Right lobe of liver (tissue), 6 donors: ENCODE measurements around the gene MRPS34. TPM values are rescaled to one million over a fixed set of nuclear protein-coding genes. Genes with fewer than 3 reads are reported as not detected.

ENCODE experiments used
- ATAC-seq, 4 donors: fragments of 200-7000 bp; cut with Tn5 transposase; one replicate each; pipeline ENCODE4 v1.9.1; 2020; ENCODE audit warnings: mild to moderate bottlenecking in 4 of 4, moderate library complexity in 4 of 4
- DNase-seq, 3 donors: peaks; one replicate each; pipeline ENCODE4 v3.0.0-alpha.2; 2020
- H3K27ac ChIP-seq, 3 donors: fragments of 200-600 bp; one replicate each; pipeline ENCODE4 v1.8.0; 2022
- H3K27me3 ChIP-seq, 2 donors: fragments of 200-600 bp; one replicate each; pipeline ENCODE4 v1.8.0; 2022
- H3K36me3 ChIP-seq, 4 donors: fragments of 200-600 bp; sonication (generic) in 1 of 4; one replicate each; pipeline versions ENCODE4 v1.5.1 to v1.8.0; 2017 to 2022; ENCODE audit warnings: control low read depth in 1 of 4
- H3K4me1 ChIP-seq, 4 donors: fragments of 200-600 bp; sonication (generic) in 1 of 4; one replicate each; pipeline versions ENCODE4 v1.5.1 to v1.8.0; 2017 to 2022; ENCODE audit warnings: control low read depth in 1 of 4
- H3K4me3 ChIP-seq, 3 donors: fragments of 200-600 bp; one replicate each; pipeline ENCODE4 v1.8.0; 2022
- H3K9me3 ChIP-seq, 4 donors: fragments of 200-600 bp; sonication (generic) in 1 of 4; one replicate each; pipeline versions ENCODE4 v1.5.1 to v1.8.0; 2017 to 2022; ENCODE audit warnings: control low read depth in 1 of 4
- POLR2A ChIP-seq: fragments of 450-650 bp; IDR thresholded peaks from one replicate; pipeline ENCODE4 v1.6.1; 2017; ENCODE audit warnings: antibody characterized with exemption, mild to moderate bottlenecking
- WGBS: methylation state at CpG from one replicate; pipeline ENCODE4 v1.1.6; 2018; ENCODE audit warnings: low coverage, low lambda C conversion rate; ENCODE audit not compliant: insufficient coverage; ENCODE audit errors: missing lambda C conversion rate; 5-methylcytosine and 5-hydroxymethylcytosine counted together
- intact Hi-C, 2 donors: fragments of 100-400 bp; cut with DNase I; formaldehyde crosslinking; loops; one replicate each; pipeline versions ENCODE4 v1.11.2 to v1.14.1; 2022
- total RNA-seq, 6 experiments: library from RNA; depleted of rRNA in 2 of 6; stranded (reverse); fragments of >200 nt in 2 of 6; fragmentation: NEBNext Ultra II Directional in 3 of 6; extraction: Animal tissue kit (Norgen Biotek cat#: 25700) in 3 of 6; gene quantifications; one replicate each; pipeline versions ENCODE4 v1.1.0 to v1.2.4, GENCODE V29; 2016 to 2023
- TF ChIP-seq, protein P1 (sequence below), 4 donors: fragments of 200-600 bp in 3 of 4; fragments of 450-650 bp in 1 of 4; IDR thresholded peaks; one replicate each; pipeline versions ENCODE4 v1.5.1 to v1.8.0; 2016 to 2022; ENCODE audit warnings: antibody characterized with exemption in 4 of 4, mild to moderate bottlenecking in 2 of 4
- donor health status: DM: no; HTN: yes; CAD: no.
- donor health status: DM: no; HTN: no; CAD: no.
- donor health status: DM: no; HTN: no; CAD: no.
- donor health status: DM: no; HTN: yes; CAD: no.
- donor health status: DM: no; HTN: yes; CAD: no.

The MRPS34 gene
- total RNA-seq, 6 experiments from 2014 or later, result 42.5 to 90.5 (median 52.9) TPM

GRCh38 chr16:1769402-1770300 lies 3.3 kb downstream of the MRPS34 start:
- DNase-seq, result no peak
- intact Hi-C loops, result no loop called here
- 50% methylated on average over 2 of the region's 27 CpGs for WGBS

GRCh38 chr16:1768767-1769401 lies 4.0 kb downstream of the MRPS34 start:
- Histone ChIP-seq H3K27me3 (no peaks in the 10 kb centered on the region), H3K27ac (no peak overlapping the region), H3K9me3 (no peaks in the 10 kb centered on the region), H3K4me3 (no peak overlapping the region), H3K4me1 (peaks cover 0 to 11% (median 2%) of the 10 kb centered on the region in 4 donors), H3K36me3 (peaks cover 0 to 32% (median 2%) of the 10 kb centered on the region in 4 donors)
- DNase-seq, result no peak
- TF ChIP-seq POLR2A, result no peak
- TF ChIP-seq, protein P1, sequence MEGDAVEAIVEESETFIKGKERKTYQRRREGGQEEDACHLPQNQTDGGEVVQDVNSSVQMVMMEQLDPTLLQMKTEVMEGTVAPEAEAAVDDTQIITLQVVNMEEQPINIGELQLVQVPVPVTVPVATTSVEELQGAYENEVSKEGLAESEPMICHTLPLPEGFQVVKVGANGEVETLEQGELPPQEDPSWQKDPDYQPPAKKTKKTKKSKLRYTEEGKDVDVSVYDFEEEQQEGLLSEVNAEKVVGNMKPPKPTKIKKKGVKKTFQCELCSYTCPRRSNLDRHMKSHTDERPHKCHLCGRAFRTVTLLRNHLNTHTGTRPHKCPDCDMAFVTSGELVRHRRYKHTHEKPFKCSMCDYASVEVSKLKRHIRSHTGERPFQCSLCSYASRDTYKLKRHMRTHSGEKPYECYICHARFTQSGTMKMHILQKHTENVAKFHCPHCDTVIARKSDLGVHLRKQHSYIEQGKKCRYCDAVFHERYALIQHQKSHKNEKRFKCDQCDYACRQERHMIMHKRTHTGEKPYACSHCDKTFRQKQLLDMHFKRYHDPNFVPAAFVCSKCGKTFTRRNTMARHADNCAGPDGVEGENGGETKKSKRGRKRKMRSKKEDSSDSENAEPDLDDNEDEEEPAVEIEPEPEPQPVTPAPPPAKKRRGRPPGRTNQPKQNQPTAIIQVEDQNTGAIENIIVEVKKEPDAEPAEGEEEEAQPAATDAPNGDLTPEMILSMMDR (IDR thresholded peaks at IDR 0.05), result no peak
- no peak for ATAC-seq
- intact Hi-C loops, result no loop called here
- 41% methylated on average over 5 of the region's 26 CpGs for WGBS

More at GRCh38 chr16:1769402-1770300, 3.3 kb downstream of the MRPS34 start:
- no peak overlapping the region for H3K27ac ChIP-seq
- no peak for ATAC-seq
- H3K4me1 ChIP-seq, result peaks cover 0 to 19% (median 6%) of the 10 kb centered on the region in 4 donors
- no peaks in the 10 kb centered on the region for H3K9me3 ChIP-seq
- no peaks in the 10 kb centered on the region for H3K27me3 ChIP-seq
- peaks cover 0 to 25% (median 2%) of the 10 kb centered on the region in 4 donors for H3K36me3 ChIP-seq
- H3K4me3 ChIP-seq, result peak overlapping the region in 1 of 3 donors; percentile 98
- TF ChIP-seq, protein P1 (IDR thresholded peaks at IDR 0.05), result no peak
- no peak for TF ChIP-seq POLR2A

GRCh38 chr16:1768061-1768766 lies 4.7 kb downstream of the MRPS34 start:
- peaks cover 0 to 33% (median 2%) of the 10 kb centered on the region in 4 donors for H3K36me3 ChIP-seq
- ATAC-seq (no peak), DNase-seq (no peak)
- no peak for TF ChIP-seq POLR2A
- TF ChIP-seq, protein P1 (IDR thresholded peaks at IDR 0.05), result no peak
- no peak overlapping the region for H3K27ac ChIP-seq
- H3K4me3 ChIP-seq, result no peak overlapping the region
- intact Hi-C loops, result no loop called here
- WGBS, result 80% methylated on average over 1 of the region's 41 CpGs
- no peaks in the 10 kb centered on the region for H3K9me3 ChIP-seq
- H3K4me1 ChIP-seq, result peaks cover 0 to 11% (median 0%) of the 10 kb centered on the region in 4 donors
- no peaks in the 10 kb centered on the region for H3K27me3 ChIP-seq

DNA sequence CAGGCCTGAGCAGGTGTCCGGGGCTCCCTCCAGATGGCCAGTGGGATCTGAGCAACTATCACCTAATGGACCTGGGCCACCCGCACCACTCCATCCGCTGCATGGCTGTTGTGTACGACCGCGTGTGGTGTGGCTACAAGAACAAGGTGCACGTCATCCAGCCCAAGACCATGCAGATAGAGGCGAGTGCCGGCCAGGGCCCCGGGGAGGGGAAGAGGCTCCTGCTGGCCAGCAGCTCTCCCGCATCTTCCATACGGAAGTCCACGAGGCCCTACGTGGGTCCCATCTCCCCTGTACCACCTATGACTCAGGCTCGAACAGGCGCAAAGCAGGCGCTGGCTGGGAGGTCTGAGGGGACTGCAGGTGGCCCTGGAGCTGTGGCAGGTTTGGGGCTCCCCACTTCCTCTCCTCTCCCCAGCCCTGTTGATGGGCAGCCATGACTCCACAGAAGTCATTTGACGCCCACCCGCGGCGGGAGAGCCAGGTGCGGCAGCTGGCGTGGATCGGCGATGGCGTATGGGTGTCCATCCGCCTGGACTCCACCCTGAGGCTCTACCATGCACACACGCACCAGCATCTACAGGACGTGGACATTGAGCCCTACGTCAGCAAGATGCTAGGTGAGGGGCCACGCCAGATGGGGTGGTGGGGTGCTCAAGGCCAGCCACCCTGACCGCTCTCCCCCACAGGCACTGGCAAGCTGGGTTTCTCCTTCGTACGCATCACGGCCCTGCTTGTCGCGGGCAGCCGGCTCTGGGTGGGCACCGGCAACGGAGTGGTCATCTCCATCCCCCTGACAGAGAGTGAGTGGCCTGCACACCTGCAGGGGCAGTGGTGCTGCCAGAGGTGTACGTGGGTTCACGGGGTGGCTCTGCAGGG lies 5.6 kb downstream of the MRPS34 start:
- TF ChIP-seq POLR2A, result no peak
- TF ChIP-seq, protein P1 (IDR thresholded peaks at IDR 0.05), result no peak
- 87% methylated on average over 3 of the region's 42 CpGs for WGBS
- intact Hi-C loops, result no loop called here
- H3K27ac ChIP-seq, result no peak overlapping the region
- H3K4me1 ChIP-seq, result peaks cover 0 to 11% (median 0%) of the 10 kb centered on the region in 4 donors
- no peaks in the 10 kb centered on the region for H3K27me3 ChIP-seq
- no peak for ATAC-seq
- peaks cover 0 to 40% (median 2%) of the 10 kb centered on the region in 4 donors for H3K36me3 ChIP-seq
- no peak for DNase-seq
- H3K4me3 ChIP-seq, result no peak overlapping the region
- no peaks in the 10 kb centered on the region for H3K9me3 ChIP-seq
